Stimulated activated CD4-positive, alpha-beta T cell treated with anti-CD3 and anti-CD28 coated beads, Interleukin-2, amount 100 ng/mL, for 48 hours (primary cell): Measurements from ENCODE around the gene COL2A1.

Experiments
- DNase-seq, 2 donors: peaks; one replicate each; pipeline ENCODE4 v3.0.0-alpha.2; 2020

The COL2A1 gene

DNA sequence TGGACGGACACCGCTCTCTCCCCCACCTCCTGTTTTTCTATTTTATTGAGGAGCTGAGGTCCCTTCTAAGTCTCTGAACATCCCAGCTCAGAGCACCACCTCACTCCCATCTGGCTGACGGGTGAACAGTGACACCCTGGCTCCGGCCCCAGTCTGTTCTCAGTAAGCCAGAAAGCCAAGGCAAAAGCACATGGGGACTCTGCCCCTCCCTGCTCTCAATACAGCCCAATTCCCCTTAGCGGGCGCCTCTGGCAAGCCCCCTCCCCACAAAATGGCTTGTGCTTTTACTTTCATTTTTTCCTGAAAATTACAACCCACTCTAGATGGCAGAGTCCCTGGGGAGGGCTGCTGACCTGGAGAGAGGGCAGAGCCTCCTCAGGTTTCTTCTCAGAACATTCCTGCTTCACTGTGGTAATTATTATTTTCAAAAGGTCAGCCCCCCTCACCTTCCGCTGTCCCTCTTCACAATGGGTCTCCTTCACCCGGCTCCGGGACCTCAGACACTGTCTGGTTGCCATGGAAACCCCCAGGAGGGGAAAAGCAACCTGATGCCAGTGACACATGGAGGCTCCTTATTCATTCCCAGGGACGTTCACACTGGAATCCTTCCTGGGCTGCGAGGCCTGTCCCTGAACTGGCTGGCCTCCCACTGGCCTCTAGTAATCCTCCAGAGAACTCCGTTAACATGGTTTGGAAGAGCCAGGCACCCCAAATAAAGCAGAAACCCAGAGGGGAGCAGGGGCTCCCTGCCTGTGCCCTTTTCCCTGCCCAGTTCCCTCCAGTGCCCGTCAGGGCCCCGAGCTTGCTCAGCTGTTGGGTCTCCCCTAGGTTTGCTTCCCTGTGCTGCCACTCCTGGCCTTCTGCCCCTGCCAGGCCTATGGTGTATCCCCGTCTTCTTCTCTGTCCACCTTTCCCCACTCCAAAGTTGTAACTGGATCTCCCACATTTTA is 15.9 kb downstream of the COL2A1 start:
- DNase-seq = no peak

GRCh38 chr12:47987411-47988072 is 16.7 kb downstream of the COL2A1 start:
- DNase-seq = no peak

DNA sequence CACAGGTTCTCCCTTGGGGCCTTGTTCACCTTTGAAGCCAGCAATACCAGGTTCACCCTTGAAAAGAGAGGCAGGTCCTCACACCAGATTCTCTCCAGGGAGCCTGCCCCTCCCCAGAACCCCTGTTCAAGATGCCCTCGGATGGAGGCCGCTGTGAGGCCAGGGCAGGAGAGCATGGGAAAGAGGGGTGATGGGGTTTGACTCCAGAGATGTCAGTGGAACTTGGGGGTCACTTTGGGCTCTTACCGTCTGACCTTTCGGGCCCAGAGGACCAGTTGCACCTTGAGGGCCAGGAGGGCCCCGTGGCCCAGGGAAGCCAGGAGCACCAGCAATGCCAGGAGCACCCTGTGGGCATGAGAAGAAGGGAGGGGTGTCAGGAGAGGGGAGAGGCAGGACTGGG is 17.4 kb downstream of the COL2A1 start:
- no peak for DNase-seq

GRCh38 chr12:47986291-47986660 is 18.0 kb downstream of the COL2A1 start:
- no peak for DNase-seq

DNA sequence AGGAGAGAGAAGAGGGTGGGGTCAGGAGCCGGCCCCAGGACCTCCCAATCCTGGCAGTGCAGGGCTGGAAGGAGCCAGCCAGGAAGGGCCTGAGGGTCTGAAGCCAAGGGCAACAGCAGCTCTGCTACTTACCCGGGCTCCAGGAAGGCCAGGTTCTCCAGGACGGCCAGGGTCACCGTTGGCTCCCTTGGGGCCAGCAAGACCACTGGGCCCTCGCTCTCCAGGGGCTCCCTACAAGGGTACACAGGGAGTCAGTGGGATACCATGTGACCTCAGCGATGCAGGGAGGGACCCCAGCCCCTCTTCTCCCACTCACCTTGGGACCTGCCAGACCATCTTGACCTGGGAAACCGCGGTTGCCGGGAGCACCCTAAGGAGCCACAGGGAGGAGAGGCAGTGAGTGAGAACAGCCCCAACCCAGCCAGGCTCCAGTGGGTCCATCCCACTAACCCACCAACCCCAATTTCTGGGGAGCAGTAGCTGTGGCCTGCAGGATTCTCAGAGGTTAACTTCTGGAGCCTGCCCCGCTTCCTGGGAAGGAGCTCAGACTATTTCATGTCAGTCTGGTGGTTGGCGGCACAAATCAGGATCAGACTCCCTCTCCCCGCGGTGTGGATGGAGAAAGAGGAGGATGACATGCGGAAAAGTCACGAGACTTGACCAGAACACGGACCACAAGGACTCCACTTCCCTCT is 18.5 kb downstream of the COL2A1 start:
- DNase-seq = no peak

DNA sequence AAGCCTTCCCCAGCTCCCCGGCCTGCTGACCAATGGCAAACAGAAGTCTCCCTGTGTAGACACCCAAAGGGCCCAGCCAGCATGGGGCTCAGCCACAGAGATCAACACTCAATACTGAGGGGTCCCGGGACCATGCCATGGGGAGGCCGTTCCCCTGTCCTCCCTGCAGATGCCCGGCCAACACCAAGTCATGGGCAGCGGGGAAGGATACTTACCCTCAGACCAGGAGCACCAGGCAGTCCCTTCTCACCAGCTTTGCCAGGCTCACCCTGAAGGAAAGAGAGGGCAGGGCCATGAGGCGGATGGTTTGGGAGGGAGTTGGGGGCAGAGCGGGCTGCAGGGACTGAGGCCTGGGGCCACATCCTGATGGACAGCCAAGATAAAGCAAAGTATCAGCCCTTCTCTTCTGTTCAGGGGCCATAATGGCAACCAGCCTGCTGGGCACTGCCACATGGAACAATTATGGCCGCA is 19.9 kb downstream of the COL2A1 start:
- no peak for DNase-seq

- DNase-seq = no peak
Observed at GRCh38 chr12:47983541-47984115, 20.6 kb downstream of the COL2A1 start.

DNA sequence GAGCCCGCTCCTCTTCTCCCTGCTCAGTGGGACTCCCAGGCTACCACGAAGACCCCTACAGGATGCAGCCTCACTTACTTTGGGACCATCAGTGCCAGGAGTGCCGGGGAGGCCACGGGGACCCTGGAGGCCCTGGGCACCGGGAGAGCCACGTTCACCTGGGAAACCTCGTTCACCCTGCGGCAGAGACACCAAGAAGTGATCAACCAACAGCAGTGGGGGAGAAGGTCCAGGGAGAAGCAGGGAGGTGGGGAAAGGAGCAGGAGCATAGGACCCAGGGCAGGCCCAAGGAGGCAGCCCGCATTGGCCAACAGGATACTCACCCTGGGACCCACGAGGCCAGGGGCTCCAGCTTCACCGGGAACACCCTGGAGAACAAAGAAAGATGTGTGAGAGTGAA is 21.5 kb downstream of the COL2A1 start:
- DNase-seq = no peak

GRCh38 chr12:47982311-47982710 is 22.0 kb downstream of the COL2A1 start:
- no peak for DNase-seq

DNA sequence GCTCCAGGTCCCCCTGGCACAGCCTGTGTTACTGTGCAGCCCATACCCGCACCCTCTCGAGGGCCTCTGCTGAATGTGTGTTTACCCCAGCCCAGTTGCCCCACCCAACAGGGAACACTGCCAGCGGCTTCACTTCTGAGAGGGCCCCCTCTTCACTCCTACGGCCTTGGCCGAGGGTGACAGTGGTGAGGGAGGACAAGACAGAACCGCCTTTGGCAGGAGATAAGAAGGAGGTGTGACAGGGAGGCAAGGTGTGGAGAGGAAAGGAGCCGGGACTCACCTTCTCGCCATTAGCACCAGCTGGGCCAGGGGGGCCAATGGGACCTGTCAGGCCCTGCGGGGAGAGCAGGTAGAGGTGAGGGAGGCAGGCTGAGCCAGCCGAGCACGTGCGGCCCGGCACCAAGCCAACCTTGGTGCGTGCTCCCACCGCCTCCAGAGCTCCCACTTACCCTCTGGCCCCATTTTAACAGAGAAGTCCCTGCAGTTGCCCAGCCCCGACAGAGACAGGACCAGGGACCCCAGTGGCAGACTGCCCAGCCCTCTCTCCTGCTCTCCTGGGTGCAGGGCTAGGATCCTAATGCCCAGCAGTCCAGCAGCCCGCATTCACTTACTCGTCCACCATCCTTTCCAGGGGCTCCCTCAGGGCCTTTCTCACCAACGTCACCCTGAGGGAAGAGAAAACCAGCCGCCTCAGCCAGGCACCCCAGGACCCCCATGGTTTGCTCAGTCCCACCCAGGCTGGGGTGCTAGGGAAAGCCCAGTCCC is 22.6 kb downstream of the COL2A1 start:
- no peak for DNase-seq

- no peak for DNase-seq
Observed at GRCh38 chr12:47980779-47981495, 23.3 kb downstream of the COL2A1 start.

GRCh38 chr12:47980197-47980596 is 24.1 kb downstream of the COL2A1 start:
- no peak for DNase-seq

GRCh38 chr12:47979686-47980085 is 24.6 kb downstream of the COL2A1 start:
- DNase-seq = no peak

GRCh38 chr12:47979166-47979565 is 25.1 kb downstream of the COL2A1 start:
- DNase-seq = no peak

- no peak for DNase-seq
Observed at GRCh38 chr12:47978598-47978873, 25.7 kb downstream of the COL2A1 start.

DNA sequence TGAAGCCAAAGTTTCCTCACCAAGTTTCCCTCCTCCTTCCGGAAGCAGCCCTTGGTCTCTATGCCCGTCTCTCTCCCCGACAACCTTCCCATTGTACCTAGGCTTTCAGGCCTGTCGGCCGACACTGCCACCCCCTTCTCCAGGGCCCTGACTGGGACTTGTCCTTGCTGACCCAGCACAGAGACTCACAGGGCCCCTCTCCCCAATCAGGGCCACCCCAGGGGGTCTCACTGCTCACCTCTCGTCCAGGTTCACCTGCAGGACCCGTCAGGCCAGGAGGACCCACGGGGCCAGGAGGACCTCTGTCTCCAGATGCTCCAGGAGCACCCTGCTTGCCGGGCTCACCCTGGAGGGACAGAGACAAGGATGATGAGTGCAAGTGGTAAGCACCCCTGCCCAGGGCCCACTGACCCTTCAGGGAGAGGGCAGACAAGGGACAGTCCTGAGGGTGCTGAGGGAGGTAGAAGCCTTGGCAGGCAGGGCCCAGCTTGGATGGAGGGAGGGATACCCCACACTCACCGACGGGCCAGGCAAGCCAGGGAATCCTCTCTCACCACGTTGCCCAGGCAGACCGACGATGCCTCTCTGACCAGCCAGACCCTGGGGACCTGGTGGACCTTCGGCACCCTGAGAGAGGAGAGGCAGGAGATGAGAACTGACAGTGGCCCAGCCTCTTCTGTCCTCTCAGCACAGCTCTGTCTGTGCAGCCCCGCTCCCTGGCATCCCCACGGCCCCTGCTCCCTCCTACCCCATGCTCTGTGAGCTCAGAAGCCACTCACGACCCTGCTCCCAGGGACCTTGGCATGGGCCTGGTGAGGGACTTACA is 26.3 kb downstream of the COL2A1 start:
- DNase-seq = no peak

DNA sequence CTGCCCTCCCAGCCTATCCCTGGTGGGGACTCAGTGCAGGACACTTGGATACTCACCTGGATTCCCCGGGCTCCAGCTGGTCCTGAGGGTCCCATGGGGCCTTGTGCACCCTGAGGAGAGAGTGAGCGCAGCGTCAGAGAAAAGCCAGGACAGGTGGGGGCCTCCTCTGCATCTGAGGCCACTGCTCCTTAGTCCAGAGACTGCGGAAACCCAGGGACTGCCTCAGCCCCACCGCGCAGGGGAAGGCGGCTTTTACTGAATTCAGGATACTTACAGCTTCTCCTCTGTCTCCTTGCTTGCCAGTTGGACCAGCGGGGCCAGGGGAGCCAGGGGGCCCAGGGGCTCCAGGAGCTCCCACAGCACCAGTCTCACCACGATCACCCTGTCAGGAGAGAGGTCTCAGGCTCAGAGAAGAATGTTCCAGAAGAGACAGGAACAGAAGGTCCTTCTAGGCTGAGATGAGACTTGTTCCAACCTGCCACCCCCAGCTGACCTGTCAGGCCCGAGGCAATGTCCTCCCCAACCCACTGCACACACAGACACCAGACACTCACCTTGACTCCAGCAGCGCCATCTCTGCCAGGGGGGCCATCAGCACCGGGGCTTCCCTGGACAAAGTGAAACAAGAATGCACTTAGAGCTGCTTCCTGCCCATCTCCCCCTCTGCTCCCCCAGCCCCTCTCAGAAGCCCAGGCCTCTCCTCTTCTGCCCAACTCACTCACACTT is 27.1 kb downstream of the COL2A1 start:
- DNase-seq = no peak

- DNase-seq = no peak
Observed at GRCh38 chr12:47975816-47976215, 28.5 kb downstream of the COL2A1 start.

GRCh38 chr12:47975036-47975620 is 29.1 kb downstream of the COL2A1 start:
- no peak for DNase-seq

- no peak for DNase-seq
Observed at GRCh38 chr12:47973870-47974269, 30.4 kb downstream of the COL2A1 start.
